HCT116 (cell line): ENCODE measurements around the gene NFE2L2. TPM values are rescaled to one million over a fixed set of nuclear protein-coding genes. Genes with fewer than 3 reads are reported as not detected.
A peak's percentile ranks its signal among the peaks of the same experiment; 100 is the strongest.

Experiments
- ATAC-seq: fragments of 200-7000 bp; cut with Tn5 transposase; 2 replicates; pipeline ENCODE4 v1.9.1; 2020; ENCODE audit warnings: mild to moderate bottlenecking, moderate library complexity
- BruUV-seq: library from RNA; stranded (reverse); fragments of 400-500 nt; replicated peaks from 2 replicates; lab custom pipeline; 2021; lab: Mats Ljungman, UMichigan
- CTCF ChIA-PET: fragments of 300-600 bp; sonication (Branson Sonifier 250); formaldehyde crosslinking; loops from one replicate; lab custom pipeline; 2021; ENCODE audit warnings: antibody characterized with exemption; lab: Charles Lee
- POLR2A ChIA-PET: fragments of 300-600, 350-600 bp; sonication (Branson Sonifier 250); formaldehyde crosslinking; loops from one replicate; lab custom pipeline; 2021; ENCODE audit warnings: antibody characterized with exemption; lab: Charles Lee
- RAD21 ChIA-PET, 2 experiments: fragments of 300-600 bp; sonication (Branson Sonifier 250); formaldehyde crosslinking; loops; one replicate each; lab custom pipeline; 2023; ENCODE audit warnings: low total read pairs in 2 of 2; ENCODE audit not compliant: uncharacterized antibody in 2 of 2, unreplicated experiment in 2 of 2, low non-redundant PET in 1 of 2; lab: Charles Lee
- DNase-seq: peaks from one replicate; pipeline ENCODE4 v3.0.0-alpha.2; 2010; ENCODE audit warnings: low read depth, low spot score
- H2AFZ ChIP-seq: fragments of 200-600 bp; shearing (Covaris generic), sonication (generic); 2 replicates; pipeline ENCODE4 v1.6.1; 2017; ENCODE audit warnings: low read depth, mixed run types, mixed read lengths, antibody characterized with exemption, low read length; ENCODE audit not compliant: poor library complexity, severe bottlenecking
- H3K27ac ChIP-seq: 2 replicates; pipeline ENCODE4 v1.5.1; 2012; ENCODE audit warnings: low read depth, low read length
- H3K27me3 ChIP-seq: fragments of 200-600 bp; sonication (generic); 2 replicates; pipeline ENCODE4 v1.6.1; 2016; ENCODE audit warnings: mixed run types, low read length, mixed read lengths; ENCODE audit not compliant: insufficient read depth
- H3K36me3 ChIP-seq, 2 experiments: fragments of 200-500 bp in 1 of 2; fragments of 200-600 bp in 1 of 2; sonication (Bioruptor generic) in 1 of 2; sonication (generic) in 1 of 2; 2 replicates each; pipeline versions ENCODE4 v1.5.1 to v1.6.1; 2014 to 2016; ENCODE audit warnings: low read length in 2 of 2, inconsistent platforms in 1 of 2, mixed read lengths in 1 of 2, mixed run types in 1 of 2; ENCODE audit not compliant: insufficient read depth in 2 of 2, control insufficient read depth in 1 of 2
- H3K4me1 ChIP-seq, 2 experiments: fragments of 200-600 bp in 1 of 2; sonication (generic) in 1 of 2; 2 replicates each; pipeline versions ENCODE4 v1.5.1 to v1.6.1; 2012 to 2017; ENCODE audit warnings: low read length in 2 of 2, inconsistent platforms in 1 of 2, mild to moderate bottlenecking in 1 of 2, mixed read lengths in 1 of 2, mixed run types in 1 of 2, moderate library complexity in 1 of 2; ENCODE audit not compliant: insufficient read depth in 2 of 2, control insufficient read depth in 1 of 2
- H3K4me2 ChIP-seq: fragments of 200-600 bp; sonication (generic); 2 replicates; pipeline ENCODE4 v1.6.1; 2017; ENCODE audit warnings: mixed run types, low read length, mixed read lengths
- H3K4me3 ChIP-seq, 2 experiments: fragments of 200-600 bp in 1 of 2; sonication (generic) in 1 of 2; replicated peaks in 1 of 2; 2 replicates each; pipeline ENCODE4 v1.5.1; 2011 to 2016; ENCODE audit warnings: low read length in 2 of 2, control low read depth in 1 of 2, low read depth in 1 of 2, mild to moderate bottlenecking in 1 of 2, mixed read lengths in 1 of 2, mixed run types in 1 of 2
- H3K79me2 ChIP-seq: fragments of 200-600 bp; sonication (generic); 2 replicates; pipeline ENCODE4 v1.6.1; 2017; ENCODE audit warnings: mild to moderate bottlenecking, mixed run types, low read length, moderate library complexity, mixed read lengths; ENCODE audit not compliant: insufficient read depth
- H3K9ac ChIP-seq: fragments of 200-600 bp; sonication (generic); 2 replicates; pipeline ENCODE4 v1.6.1; 2016; ENCODE audit warnings: low read length, mixed read lengths
- H3K9me2 ChIP-seq: fragments of 200-600 bp; sonication (generic), shearing (Covaris generic); 2 replicates; pipeline ENCODE4 v1.6.1; 2017; ENCODE audit warnings: mixed run types, mild to moderate bottlenecking, moderate library complexity; ENCODE audit not compliant: insufficient read depth
- H3K9me3 ChIP-seq, 2 experiments: fragments of 200-500 bp in 1 of 2; fragments of 200-600 bp in 1 of 2; sonication (Bioruptor generic) in 1 of 2; sonication (generic) in 1 of 2; 2 replicates each; pipeline ENCODE4 v1.6.1; 2014 to 2017; ENCODE audit warnings: low read length in 2 of 2, mixed read lengths in 2 of 2, inconsistent platforms in 1 of 2, low read depth in 1 of 2, mild to moderate bottlenecking in 1 of 2, mixed run types in 1 of 2, moderate library complexity in 1 of 2; ENCODE audit not compliant: control insufficient read depth in 1 of 2, insufficient read depth in 1 of 2
- H4K20me1 ChIP-seq: fragments of 200-600 bp; sonication (generic), shearing (Covaris generic); 2 replicates; pipeline ENCODE4 v1.6.1; 2017; ENCODE audit warnings: mixed run types, mild to moderate bottlenecking, moderate library complexity; ENCODE audit not compliant: insufficient read depth
- CEBPB ChIP-seq: IDR thresholded peaks from 2 replicates; pipeline ENCODE4 v1.6.1; 2012; ENCODE audit warnings: low read depth
- ELF1 ChIP-seq: IDR thresholded peaks from 2 replicates; pipeline ENCODE4 v1.6.1; 2012; ENCODE audit warnings: low read depth, borderline replicate concordance
- JUND ChIP-seq: IDR thresholded peaks from 2 replicates; pipeline ENCODE4 v1.6.1; 2012
- POLR2AphosphoS5 ChIP-seq: IDR thresholded peaks from 2 replicates; pipeline ENCODE4 v1.6.1; 2011; ENCODE audit warnings: mild to moderate bottlenecking, low read depth, low read length, moderate library complexity
- intact Hi-C: fragments of 100-400 bp; cut with micrococcal nuclease; formaldehyde crosslinking; loops from 2 replicates; pipeline ENCODE4 v1.10.0; 2022
- total RNA-seq: library from RNA; stranded (reverse); gene quantifications from one replicate; pipeline ENCODE4 v1.2.1, GENCODE V29; 2021; ENCODE audit not compliant: unreplicated experiment

Gene NFE2L2
- total RNA-seq, 1 experiment from 2014 or later = 106 TPM

DNA sequence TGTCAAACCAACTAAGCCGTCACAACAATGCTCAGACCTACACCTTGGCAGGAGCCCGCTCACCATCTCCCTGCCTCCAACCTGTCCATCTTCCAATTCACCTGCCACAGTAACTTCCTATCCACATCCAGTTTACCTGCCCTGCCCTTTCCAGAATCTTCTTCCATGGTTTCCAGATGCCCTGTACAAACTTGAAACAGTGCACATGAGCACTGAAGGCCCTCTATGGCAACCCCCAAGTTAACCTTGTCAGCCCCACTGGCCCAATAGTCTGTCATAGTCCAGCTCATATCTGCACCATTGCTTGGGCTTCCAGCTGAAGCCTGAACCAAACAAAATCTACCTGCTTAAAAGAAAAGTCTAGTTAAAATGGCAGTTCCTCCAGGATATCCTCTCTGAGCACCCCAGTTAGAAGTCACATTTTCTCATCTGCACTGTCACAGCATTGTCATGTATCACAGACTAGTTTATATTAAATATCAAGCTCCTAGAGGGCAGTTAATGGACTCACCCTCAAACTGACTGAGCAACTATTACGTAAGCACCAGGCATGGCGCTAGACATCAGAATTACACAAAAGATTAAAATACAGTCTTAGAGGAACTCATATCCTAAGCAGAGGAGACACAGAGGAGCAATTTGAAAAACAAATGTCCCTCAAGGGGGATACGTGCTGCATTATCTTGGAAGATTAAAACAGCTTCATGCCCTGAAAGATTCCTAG lies 11.6 kb downstream of the NFE2L2 start:
- Histone ChIP-seq H3K9me2 (no peaks in the 10 kb centered on the region), H3K4me1 (peaks cover 51 to 92% of the 10 kb centered on the region in 2 experiments), H3K79me2 (peaks cover 100% of the 10 kb centered on the region), H3K36me3 (peaks cover 0 to 2% of the 10 kb centered on the region in 2 experiments; a peak in 1 of 4 replicates), H3K27ac (no peak overlapping the region), H3K4me2 (no peak overlapping the region; the same call in 1 of the 2 replicates), H3K27me3 (no peaks in the 10 kb centered on the region), H3K9ac (no peak overlapping the region), H2AFZ (no peak overlapping the region), H3K4me3 (no peak overlapping the region)
- ATAC-seq = no peak
- ChIA-PET RAD21 (no interaction called here), POLR2A (interaction anchor here (0.6 kb wide), 1 partner anchor 86 kb away, joined by 3 read pairs; no protein-coding TSS in a partner anchor)
- intact Hi-C loops = no loop called here
- TF ChIP-seq JUND (no peak), POLR2AphosphoS5 (0 out of 2 replicates have a peak, but pooled peaks have one; percentile 15), CEBPB (peak; percentile 34; the same call in 1 of the 2 replicates)
- TF ChIP-seq, all 23 proteins: peak for 2
- H4K20me1 ChIP-seq = peaks cover 42% of the 10 kb centered on the region; the same call in 1 of the 2 replicates
- no peak for DNase-seq
- BruUV-seq = no TSS peak
- no peaks in the 10 kb centered on the region for H3K9me3 ChIP-seq
- CTCF ChIA-PET = interaction anchor here (1.9 to 2.5 kb wide), 2 partner anchors 10 to 88 kb away, joined by 4 to 8 read pairs; no protein-coding TSS in a partner anchor

DNA sequence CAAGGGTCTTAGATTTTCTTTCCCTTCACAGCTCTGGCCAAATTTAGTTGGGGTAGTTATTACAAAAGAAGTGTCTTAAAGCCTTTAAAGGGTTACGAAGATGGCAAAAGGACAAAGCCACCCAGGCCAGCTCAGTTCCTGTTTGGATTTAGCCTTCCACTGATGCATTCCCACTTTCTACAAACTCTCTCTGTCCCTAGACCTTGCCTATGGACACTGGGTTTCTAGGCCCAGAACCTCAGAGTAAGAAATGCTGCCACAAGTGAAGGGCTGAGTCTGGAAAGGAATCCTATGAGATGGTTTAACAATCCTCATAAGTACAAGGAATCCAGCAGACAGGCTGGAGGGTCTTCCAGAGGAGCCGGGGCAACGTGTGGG lies 13.4 kb downstream of the NFE2L2 start:
- Histone ChIP-seq H3K36me3 (no peaks in the 10 kb centered on the region), H3K79me2 (peaks cover 100% of the 10 kb centered on the region), H3K4me2 (no peak overlapping the region), H4K20me1 (peaks cover 33% of the 10 kb centered on the region; the same call in 1 of the 2 replicates), H3K27me3 (no peaks in the 10 kb centered on the region), H3K4me1 (peaks cover 58 to 92% of the 10 kb centered on the region in 2 experiments), H3K27ac (no peak overlapping the region), H3K9me2 (no peaks in the 10 kb centered on the region), H2AFZ (no peak overlapping the region), H3K9me3 (no peaks in the 10 kb centered on the region), H3K4me3 (no peak overlapping the region), H3K9ac (no peak overlapping the region)
- ATAC-seq = no peak
- RAD21 ChIA-PET = no interaction called here
- intact Hi-C loops = no loop called here
- POLR2A ChIA-PET = interaction anchor here (1.1 kb wide), 1 partner anchor 39 kb away, joined by 3 read pairs; the partner anchor contains the start of gene HNRNPA3
- BruUV-seq = no TSS peak
- DNase-seq = no peak
- 0 out of 2 replicates have a peak, but pooled peaks have one; percentile 21 for TF ChIP-seq POLR2AphosphoS5
- TF ChIP-seq ELF1 = no peak
- CTCF ChIA-PET = interaction anchor here (1.9 kb wide), 1 partner anchor 12 kb away, joined by 4 read pairs; no protein-coding TSS in a partner anchor
